ENCODE results near the gene CDH15. TPM values are rescaled to one million over a fixed set of nuclear protein-coding genes. Genes with fewer than 3 reads are reported as not detected.

The CDH15 gene
- total and polyA plus RNA-seq, 9 of the 15 experiments (the other 6 are each of a cell fraction or from before 2014, with no cell fraction given), result 0.07 to 0.18 TPM; not detected in 7

DNA sequence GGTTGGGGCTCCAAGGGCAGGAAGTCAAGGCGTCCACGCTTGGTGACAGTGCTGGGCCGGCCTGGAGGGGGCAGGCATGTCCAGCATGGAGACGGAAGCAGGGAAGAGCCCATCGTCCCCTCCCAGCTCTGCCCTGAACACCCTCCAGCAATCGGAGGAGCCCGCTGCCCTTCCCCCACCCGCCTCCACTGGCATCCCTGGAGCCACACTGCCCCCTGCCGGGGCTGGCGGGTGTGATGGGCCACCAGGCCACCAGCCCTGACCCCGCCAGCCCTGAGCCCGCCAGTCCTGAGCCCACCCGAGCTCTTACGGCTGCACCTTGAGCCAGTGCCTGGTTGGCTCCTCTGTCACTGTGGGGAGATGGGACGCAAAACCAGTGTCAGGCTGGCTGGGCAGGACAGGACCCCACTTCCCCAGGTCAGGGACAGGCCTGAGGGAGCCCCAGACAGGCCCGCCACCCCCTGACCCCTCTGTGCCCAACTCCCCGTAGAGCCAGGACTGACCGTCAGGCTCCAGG is 4.1 kb upstream of the CDH15 start (continued):
- TF ChIP-seq, protein P1, sequence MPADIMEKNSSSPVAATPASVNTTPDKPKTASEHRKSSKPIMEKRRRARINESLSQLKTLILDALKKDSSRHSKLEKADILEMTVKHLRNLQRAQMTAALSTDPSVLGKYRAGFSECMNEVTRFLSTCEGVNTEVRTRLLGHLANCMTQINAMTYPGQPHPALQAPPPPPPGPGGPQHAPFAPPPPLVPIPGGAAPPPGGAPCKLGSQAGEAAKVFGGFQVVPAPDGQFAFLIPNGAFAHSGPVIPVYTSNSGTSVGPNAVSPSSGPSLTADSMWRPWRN (IDR thresholded peaks at IDR 0.05; ENCODE audit: low read depth), result no peak
- peak; percentile 74 for TF ChIP-seq PRPF4 (IDR thresholded peaks at IDR 0.05; ENCODE audit: insufficient read depth, low read depth, low read length, poor library complexity, severe bottlenecking)
- TF ChIP-seq ERF (CRISPR knock-in tag; IDR thresholded peaks at IDR 0.05), result no peak
- no peak for TF ChIP-seq SNIP1 (IDR thresholded peaks at IDR 0.05; ENCODE audit: low read depth)
- no peak for TF ChIP-seq PTTG1 (tag; IDR thresholded peaks at IDR 0.05; ENCODE audit: low read depth)
- TF ChIP-seq KAT8 (IDR thresholded peaks at IDR 0.05; ENCODE audit: low read depth), result no peak
- no peak for TF ChIP-seq POLR2B (IDR thresholded peaks at IDR 0.05; ENCODE audit: low read depth, partially characterized antibody)
- TF ChIP-seq, protein P2, sequence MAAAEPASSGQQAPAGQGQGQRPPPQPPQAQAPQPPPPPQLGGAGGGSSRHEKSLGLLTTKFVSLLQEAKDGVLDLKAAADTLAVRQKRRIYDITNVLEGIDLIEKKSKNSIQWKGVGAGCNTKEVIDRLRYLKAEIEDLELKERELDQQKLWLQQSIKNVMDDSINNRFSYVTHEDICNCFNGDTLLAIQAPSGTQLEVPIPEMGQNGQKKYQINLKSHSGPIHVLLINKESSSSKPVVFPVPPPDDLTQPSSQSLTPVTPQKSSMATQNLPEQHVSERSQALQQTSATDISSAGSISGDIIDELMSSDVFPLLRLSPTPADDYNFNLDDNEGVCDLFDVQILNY (CRISPR knock-in tag; IDR thresholded peaks at IDR 0.05), result no peak
- TF ChIP-seq, protein P3, sequence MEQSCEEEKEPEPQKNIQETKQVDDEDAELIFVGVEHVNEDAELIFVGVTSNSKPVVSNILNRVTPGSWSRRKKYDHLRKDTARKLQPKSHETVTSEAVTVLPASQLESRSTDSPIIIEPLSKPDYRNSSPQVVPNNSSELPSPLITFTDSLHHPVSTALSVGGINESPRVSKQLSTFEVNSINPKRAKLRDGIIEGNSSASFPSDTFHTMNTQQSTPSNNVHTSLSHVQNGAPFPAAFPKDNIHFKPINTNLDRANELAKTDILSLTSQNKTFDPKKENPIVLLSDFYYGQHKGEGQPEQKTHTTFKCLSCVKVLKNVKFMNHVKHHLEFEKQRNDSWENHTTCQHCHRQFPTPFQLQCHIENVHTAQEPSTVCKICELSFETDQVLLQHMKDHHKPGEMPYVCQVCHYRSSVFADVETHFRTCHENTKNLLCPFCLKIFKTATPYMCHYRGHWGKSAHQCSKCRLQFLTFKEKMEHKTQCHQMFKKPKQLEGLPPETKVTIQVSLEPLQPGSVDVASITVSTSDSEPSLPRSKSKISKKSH (CRISPR knock-in tag; IDR thresholded peaks at IDR 0.05), result no peak
- TF ChIP-seq SMAD2 (IDR thresholded peaks at IDR 0.05; ENCODE audit: low read depth, low read length), result no peak
- peak; percentile 63; the same call in 1 of the 2 replicates for TF ChIP-seq GATAD2A (IDR thresholded peaks at IDR 0.05)
- TF ChIP-seq SIRT6 (IDR thresholded peaks at IDR 0.05; ENCODE audit: low read depth, low read length), result no peak
- peak; percentile 97 for TF ChIP-seq SMC3 (conservative IDR thresholded peaks at IDR 0.05; ENCODE audit: insufficient read depth, low read depth, low read length)
- TF ChIP-seq, protein P4, sequence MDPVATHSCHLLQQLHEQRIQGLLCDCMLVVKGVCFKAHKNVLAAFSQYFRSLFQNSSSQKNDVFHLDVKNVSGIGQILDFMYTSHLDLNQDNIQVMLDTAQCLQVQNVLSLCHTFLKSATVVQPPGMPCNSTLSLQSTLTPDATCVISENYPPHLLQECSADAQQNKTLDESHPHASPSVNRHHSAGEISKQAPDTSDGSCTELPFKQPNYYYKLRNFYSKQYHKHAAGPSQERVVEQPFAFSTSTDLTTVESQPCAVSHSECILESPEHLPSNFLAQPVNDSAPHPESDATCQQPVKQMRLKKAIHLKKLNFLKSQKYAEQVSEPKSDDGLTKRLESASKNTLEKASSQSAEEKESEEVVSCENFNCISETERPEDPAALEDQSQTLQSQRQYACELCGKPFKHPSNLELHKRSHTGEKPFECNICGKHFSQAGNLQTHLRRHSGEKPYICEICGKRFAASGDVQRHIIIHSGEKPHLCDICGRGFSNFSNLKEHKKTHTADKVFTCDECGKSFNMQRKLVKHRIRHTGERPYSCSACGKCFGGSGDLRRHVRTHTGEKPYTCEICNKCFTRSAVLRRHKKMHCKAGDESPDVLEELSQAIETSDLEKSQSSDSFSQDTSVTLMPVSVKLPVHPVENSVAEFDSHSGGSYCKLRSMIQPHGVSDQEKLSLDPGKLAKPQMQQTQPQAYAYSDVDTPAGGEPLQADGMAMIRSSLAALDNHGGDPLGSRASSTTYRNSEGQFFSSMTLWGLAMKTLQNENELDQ (CRISPR knock-in tag; IDR thresholded peaks at IDR 0.05; ENCODE audit: borderline replicate concordance), result no peak
- TF ChIP-seq TEAD2 (tag; IDR thresholded peaks at IDR 0.05), result no peak
- TF ChIP-seq, protein P5, sequence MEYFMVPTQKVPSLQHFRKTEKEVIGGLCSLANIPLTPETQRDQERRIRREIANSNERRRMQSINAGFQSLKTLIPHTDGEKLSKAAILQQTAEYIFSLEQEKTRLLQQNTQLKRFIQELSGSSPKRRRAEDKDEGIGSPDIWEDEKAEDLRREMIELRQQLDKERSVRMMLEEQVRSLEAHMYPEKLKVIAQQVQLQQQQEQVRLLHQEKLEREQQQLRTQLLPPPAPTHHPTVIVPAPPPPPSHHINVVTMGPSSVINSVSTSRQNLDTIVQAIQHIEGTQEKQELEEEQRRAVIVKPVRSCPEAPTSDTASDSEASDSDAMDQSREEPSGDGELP (CRISPR knock-in tag; IDR thresholded peaks at IDR 0.05; ENCODE audit: borderline replicate concordance), result peak; percentile 84
- TF ChIP-seq ZBTB7A (IDR thresholded peaks at IDR 0.05; ENCODE audit: borderline replicate concordance, control insufficient read depth, low read depth, low read length), result no peak; the same call in 1 of the 2 replicates
- peak in 2 of 3 experiments; percentile 43 to 64 for TF ChIP-seq YY1 (IDR thresholded peaks at IDR 0.05; ENCODE audit: borderline replicate concordance in 1 of 3, control insufficient read depth in 1 of 3, extremely low read depth in 1 of 3, insufficient read depth in 3 of 3, insufficient read length in 1 of 3, insufficient replicate concordance in 2 of 3, low read depth in 1 of 3, low read length in 2 of 3)
- TF ChIP-seq, protein P6, sequence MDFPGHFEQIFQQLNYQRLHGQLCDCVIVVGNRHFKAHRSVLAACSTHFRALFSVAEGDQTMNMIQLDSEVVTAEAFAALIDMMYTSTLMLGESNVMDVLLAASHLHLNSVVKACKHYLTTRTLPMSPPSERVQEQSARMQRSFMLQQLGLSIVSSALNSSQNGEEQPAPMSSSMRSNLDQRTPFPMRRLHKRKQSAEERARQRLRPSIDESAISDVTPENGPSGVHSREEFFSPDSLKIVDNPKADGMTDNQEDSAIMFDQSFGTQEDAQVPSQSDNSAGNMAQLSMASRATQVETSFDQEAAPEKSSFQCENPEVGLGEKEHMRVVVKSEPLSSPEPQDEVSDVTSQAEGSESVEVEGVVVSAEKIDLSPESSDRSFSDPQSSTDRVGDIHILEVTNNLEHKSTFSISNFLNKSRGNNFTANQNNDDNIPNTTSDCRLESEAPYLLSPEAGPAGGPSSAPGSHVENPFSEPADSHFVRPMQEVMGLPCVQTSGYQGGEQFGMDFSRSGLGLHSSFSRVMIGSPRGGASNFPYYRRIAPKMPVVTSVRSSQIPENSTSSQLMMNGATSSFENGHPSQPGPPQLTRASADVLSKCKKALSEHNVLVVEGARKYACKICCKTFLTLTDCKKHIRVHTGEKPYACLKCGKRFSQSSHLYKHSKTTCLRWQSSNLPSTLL (IDR thresholded peaks at IDR 0.05), result no peak

Measured in K562 (cell line).